ENCODE measurements around the gene OXNAD1.

Gene OXNAD1

GRCh38 chr3:16323737-16324136 is 58.7 kb downstream of the OXNAD1 start:
- FAIRE-seq (no peak), DNase-seq (ENCODE audit: insufficient read length, low spot score) (no peak)
- no peak for TF ChIP-seq CTCF (IDR thresholded peaks at IDR 0.05; ENCODE audit: insufficient read depth, missing control alignments)

- DNase-seq (ENCODE audit: insufficient read length, low spot score), result no peak
- FAIRE-seq, result no peak
- no peak for TF ChIP-seq CTCF (IDR thresholded peaks at IDR 0.05; ENCODE audit: insufficient read depth, missing control alignments)
Observed at GRCh38 chr3:16325850-16326249, 60.8 kb downstream of the OXNAD1 start.

GRCh38 chr3:16326724-16327349 is 61.8 kb downstream of the OXNAD1 start:
- no peak for DNase-seq (ENCODE audit: insufficient read length, low spot score)
- TF ChIP-seq CTCF (IDR thresholded peaks at IDR 0.05; ENCODE audit: insufficient read depth, missing control alignments), result no peak
- no peak for FAIRE-seq

GRCh38 chr3:16328124-16328523 is 63.1 kb downstream of the OXNAD1 start:
- no peak for TF ChIP-seq CTCF (IDR thresholded peaks at IDR 0.05; ENCODE audit: insufficient read depth, missing control alignments)
- no peak for DNase-seq (ENCODE audit: insufficient read length, low spot score)
- FAIRE-seq, result no peak

- FAIRE-seq (no peak), DNase-seq (ENCODE audit: insufficient read length, low spot score) (no peak)
- TF ChIP-seq CTCF (IDR thresholded peaks at IDR 0.05; ENCODE audit: insufficient read depth, missing control alignments), result no peak
Observed at GRCh38 chr3:16329036-16329825, 64.2 kb downstream of the OXNAD1 start.

GRCh38 chr3:16329826-16330129 is 64.8 kb downstream of the OXNAD1 start:
- FAIRE-seq (no peak), DNase-seq (ENCODE audit: insufficient read length, low spot score) (no peak)
- TF ChIP-seq CTCF (IDR thresholded peaks at IDR 0.05; ENCODE audit: insufficient read depth, missing control alignments), result no peak

- no peak for DNase-seq (ENCODE audit: insufficient read length, low spot score)
- no peak for FAIRE-seq
- TF ChIP-seq CTCF (IDR thresholded peaks at IDR 0.05; ENCODE audit: insufficient read depth, missing control alignments), result no peak
Observed at GRCh38 chr3:16330351-16330750, 65.3 kb downstream of the OXNAD1 start.
